Endothelial cell of umbilical vein (primary cell): ENCODE data around the gene SIPA1L3.

Experiments
- CTCF ChIP-seq, 2 donors: IDR thresholded peaks; 1 replicate in 1 of 2; 2 replicates in 1 of 2; pipeline ENCODE4 v1.5.1; 2011; ENCODE audit warnings: low read length in 2 of 2, mild to moderate bottlenecking in 2 of 2, moderate library complexity in 2 of 2, control low read depth in 1 of 2, inconsistent platforms in 1 of 2, low read depth in 1 of 2; ENCODE audit not compliant: insufficient read depth in 1 of 2; ENCODE audit errors: extremely low read depth in 1 of 2
- EZH2 ChIP-seq: IDR thresholded peaks from 2 replicates; pipeline ENCODE4 v1.6.1; 2012; ENCODE audit warnings: borderline replicate concordance, low read depth, mild to moderate bottlenecking, moderate library complexity, low read length, inconsistent platforms; ENCODE audit not compliant: severe bottlenecking
- GATA2 ChIP-seq: IDR thresholded peaks from 2 replicates; pipeline ENCODE4 v1.7.0; 2011; ENCODE audit warnings: low read depth, mild to moderate bottlenecking, moderate library complexity, mixed read lengths, low read length; ENCODE audit not compliant: insufficient read length, insufficient read depth
- JUN ChIP-seq: IDR thresholded peaks from 2 replicates; pipeline ENCODE4 v1.6.1; 2011; ENCODE audit warnings: borderline replicate concordance, low read depth; ENCODE audit not compliant: insufficient read length, insufficient read depth
- POLR2A ChIP-seq: IDR thresholded peaks from 2 replicates; pipeline ENCODE4 v1.6.1; 2012; ENCODE audit warnings: low read depth, mild to moderate bottlenecking, control low read depth, low read length
- POLR2AphosphoS5 ChIP-seq: IDR thresholded peaks from 2 replicates; pipeline ENCODE4 v1.6.1; 2012; ENCODE audit warnings: low read depth, mild to moderate bottlenecking, control low read depth, low read length, moderate library complexity; ENCODE audit not compliant: insufficient read depth
- TF ChIP-seq, protein P1 (sequence below): IDR thresholded peaks from 2 replicates; pipeline ENCODE4 v1.6.1; 2011; ENCODE audit not compliant: insufficient read depth, insufficient read length

DNA sequence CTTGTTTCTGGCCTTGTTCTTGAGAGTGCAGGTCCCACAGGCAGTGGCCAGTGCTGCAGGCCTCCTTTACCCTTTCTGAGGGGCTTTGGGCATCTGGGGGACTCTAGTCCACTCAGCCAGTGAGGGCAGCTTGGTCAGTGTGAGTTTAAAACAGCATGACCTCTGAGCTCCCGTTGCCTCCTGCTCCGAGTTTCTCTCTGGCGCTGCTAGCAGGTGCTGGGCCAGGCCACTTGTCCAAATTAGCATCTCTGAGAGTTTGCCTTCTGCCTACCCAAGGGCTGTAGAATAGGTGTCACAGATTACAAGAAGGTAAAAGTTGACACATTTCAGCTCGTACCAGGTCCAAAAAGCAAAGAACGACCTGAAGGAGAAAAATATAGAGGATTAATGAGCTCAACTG lies 105.9 kb downstream of the SIPA1L3 start:
- TF ChIP-seq, protein P1, sequence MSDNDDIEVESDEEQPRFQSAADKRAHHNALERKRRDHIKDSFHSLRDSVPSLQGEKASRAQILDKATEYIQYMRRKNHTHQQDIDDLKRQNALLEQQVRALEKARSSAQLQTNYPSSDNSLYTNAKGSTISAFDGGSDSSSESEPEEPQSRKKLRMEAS, result no peak
- TF ChIP-seq CTCF (IDR thresholded peaks at IDR 0.05; ENCODE audit: extremely low read depth in 1 of 2, insufficient read depth in 1 of 2, low read depth in 1 of 2, low read length in 2 of 2) (no peak), GATA2 (no peak), POLR2A (no peak), EZH2 (no peak), POLR2AphosphoS5 (no peak), JUN (no peak)
